ENCODE results near the gene ZMYND12. TPM values are rescaled to one million over a fixed set of nuclear protein-coding genes. Genes with fewer than 3 reads are reported as not detected.

Gene ZMYND12
- total and polyA plus RNA-seq, 10 donors, result 0.46 to 4.3 (median 1.3) TPM; not detected in 1

DNA sequence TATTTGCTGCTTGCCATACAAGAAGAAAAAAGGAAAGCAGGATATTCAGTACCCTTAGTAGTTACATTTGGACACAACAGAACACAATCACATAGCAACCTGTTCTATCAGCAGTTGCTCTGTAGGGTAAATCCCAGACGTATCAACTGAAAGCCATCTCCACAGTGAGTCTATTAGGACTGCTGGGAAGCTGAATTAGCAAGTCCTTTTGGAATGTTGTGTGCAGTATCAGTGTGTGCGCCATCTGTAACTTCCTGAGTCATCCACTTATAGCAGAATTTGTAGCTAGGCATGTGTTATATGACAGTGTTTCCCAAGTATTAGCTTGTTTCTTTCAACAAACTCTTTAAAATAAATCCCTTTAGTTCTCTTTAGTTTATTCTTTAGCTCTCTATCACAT, 28.6 kb upstream of the ZMYND12 start:
- H3K27ac ChIP-seq, result no peak overlapping the region
- no peaks in the 10 kb centered on the region for H3K4me1 ChIP-seq
- no peak overlapping the region for H3K4me3 ChIP-seq
- DNase-seq, result no peak
- 85 to 93% (median 92%) methylated on average over 2 of the region's 2 CpGs for WGBS, 5 donors
- no peak for TF ChIP-seq POLR2A (IDR thresholded peaks at IDR 0.05)
- TF ChIP-seq POLR2AphosphoS5 (IDR thresholded peaks at IDR 0.05), result no peak
- TF ChIP-seq, protein P1, sequence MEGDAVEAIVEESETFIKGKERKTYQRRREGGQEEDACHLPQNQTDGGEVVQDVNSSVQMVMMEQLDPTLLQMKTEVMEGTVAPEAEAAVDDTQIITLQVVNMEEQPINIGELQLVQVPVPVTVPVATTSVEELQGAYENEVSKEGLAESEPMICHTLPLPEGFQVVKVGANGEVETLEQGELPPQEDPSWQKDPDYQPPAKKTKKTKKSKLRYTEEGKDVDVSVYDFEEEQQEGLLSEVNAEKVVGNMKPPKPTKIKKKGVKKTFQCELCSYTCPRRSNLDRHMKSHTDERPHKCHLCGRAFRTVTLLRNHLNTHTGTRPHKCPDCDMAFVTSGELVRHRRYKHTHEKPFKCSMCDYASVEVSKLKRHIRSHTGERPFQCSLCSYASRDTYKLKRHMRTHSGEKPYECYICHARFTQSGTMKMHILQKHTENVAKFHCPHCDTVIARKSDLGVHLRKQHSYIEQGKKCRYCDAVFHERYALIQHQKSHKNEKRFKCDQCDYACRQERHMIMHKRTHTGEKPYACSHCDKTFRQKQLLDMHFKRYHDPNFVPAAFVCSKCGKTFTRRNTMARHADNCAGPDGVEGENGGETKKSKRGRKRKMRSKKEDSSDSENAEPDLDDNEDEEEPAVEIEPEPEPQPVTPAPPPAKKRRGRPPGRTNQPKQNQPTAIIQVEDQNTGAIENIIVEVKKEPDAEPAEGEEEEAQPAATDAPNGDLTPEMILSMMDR (IDR thresholded peaks at IDR 0.05 in 8 of 11, conservative IDR thresholded peaks at IDR 0.05 in 3 of 11), result no peak
- intact Hi-C loops (cut with DNase I; ENCODE audit: low total_unique reads), result no loop called here
- H3K36me3 ChIP-seq, result peaks cover 0 to 34% (median 6%) of the 10 kb centered on the region in 6 donors
- H3K9me3 ChIP-seq, result no peaks in the 10 kb centered on the region
- H3K27me3 ChIP-seq (replicated peaks in 1 of 7), result no peaks in the 10 kb centered on the region

DNA sequence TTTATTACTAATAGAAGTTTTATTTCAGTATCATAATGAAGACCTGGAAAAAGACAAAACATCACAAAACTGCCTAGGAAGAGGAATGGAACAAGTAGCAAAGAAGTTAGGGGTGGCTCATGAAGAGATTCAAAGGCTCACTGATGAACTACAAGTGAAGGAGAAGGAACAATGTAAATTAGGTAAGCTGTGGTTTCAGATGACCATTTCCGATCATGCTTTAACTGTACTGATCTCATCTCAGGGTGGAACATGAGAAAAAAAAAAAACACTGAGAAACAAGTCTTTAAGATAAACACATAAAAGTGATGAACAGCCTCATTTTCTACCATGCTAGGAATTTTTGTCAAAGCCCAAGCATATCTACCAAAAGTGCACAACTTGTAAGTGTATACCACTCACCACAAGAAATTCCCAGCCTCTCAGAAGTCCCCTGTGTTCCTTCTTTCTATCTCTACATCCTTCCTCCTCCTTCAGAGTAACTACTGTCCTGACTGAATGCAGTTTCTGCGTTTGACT, 26.9 kb upstream of the ZMYND12 start:
- intact Hi-C loops (cut with DNase I; ENCODE audit: low total_unique reads), result no loop called here
- no peak overlapping the region for H3K4me3 ChIP-seq
- H3K36me3 ChIP-seq, result peaks cover 0 to 34% (median 6%) of the 10 kb centered on the region in 6 donors
- H3K4me1 ChIP-seq, result no peaks in the 10 kb centered on the region
- H3K27me3 ChIP-seq (replicated peaks in 1 of 7), result no peaks in the 10 kb centered on the region
- no peaks in the 10 kb centered on the region for H3K9me3 ChIP-seq
- TF ChIP-seq, protein P1 (IDR thresholded peaks at IDR 0.05 in 8 of 11, conservative IDR thresholded peaks at IDR 0.05 in 3 of 11), result no peak
- TF ChIP-seq POLR2AphosphoS5 (IDR thresholded peaks at IDR 0.05) (no peak), POLR2A (IDR thresholded peaks at IDR 0.05) (no peak)
- no peak overlapping the region for H3K27ac ChIP-seq
- 68 to 92% (median 81%) methylated on average over 2 of the region's 2 CpGs for WGBS, 5 donors
- DNase-seq, result no peak

DNA sequence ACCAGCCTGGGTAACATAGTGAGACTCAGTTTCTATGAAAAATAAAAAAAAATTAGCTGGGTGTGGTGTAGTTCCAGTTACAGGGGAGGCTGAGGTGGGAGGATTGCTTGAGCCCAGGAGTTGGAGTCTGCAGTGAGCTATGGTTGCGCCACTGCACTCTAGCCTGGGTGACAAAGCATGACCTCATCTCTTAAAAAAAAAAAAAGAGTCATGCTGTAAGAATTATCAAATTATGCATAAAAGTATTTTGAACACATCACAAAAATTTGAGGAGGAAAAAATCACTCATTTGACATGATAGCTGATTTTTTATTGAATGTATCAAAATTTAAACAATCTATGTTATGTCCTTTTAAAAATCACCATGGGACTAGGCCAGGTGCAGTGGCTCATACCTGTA, 25.1 kb upstream of the ZMYND12 start:
- peaks cover 0 to 34% (median 6%) of the 10 kb centered on the region in 6 donors for H3K36me3 ChIP-seq
- no peaks in the 10 kb centered on the region for H3K27me3 ChIP-seq (replicated peaks in 1 of 7)
- H3K9me3 ChIP-seq, result no peaks in the 10 kb centered on the region
- no peak for TF ChIP-seq POLR2A (IDR thresholded peaks at IDR 0.05)
- no peak for TF ChIP-seq POLR2AphosphoS5 (IDR thresholded peaks at IDR 0.05)
- TF ChIP-seq, protein P1 (IDR thresholded peaks at IDR 0.05 in 8 of 11, conservative IDR thresholded peaks at IDR 0.05 in 3 of 11), result no peak
- no peak overlapping the region for H3K27ac ChIP-seq
- DNase-seq, result no peak
- no peak overlapping the region for H3K4me3 ChIP-seq
- H3K4me1 ChIP-seq, result no peaks in the 10 kb centered on the region
- 95 to 100% (median 97%) methylated on average over 1 of the region's 1 CpG for WGBS, 5 donors
- intact Hi-C loops (cut with DNase I; ENCODE audit: low total_unique reads), result no loop called here

DNA sequence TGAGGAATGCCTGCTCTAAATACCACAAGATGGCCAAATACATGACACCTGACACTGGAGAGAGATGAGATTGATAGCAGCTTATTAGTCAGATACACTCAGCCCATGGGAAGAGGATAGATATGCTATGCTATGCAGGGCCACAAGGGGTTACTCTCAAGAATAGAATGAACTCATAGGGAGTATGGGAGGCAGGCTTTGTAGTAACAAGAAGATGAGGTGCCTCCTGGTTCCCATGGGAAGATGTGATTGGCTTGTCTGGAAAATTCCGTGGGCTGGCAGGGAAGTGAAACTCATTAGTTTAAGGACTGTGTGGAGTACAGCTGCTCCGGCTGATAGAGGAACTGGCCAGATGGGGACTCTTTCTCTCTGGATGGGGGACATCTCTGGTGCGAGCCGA, 23.8 kb upstream of the ZMYND12 start:
- no peak for DNase-seq
- TF ChIP-seq, protein P1 (IDR thresholded peaks at IDR 0.05 in 8 of 11, conservative IDR thresholded peaks at IDR 0.05 in 3 of 11), result no peak
- TF ChIP-seq POLR2A (IDR thresholded peaks at IDR 0.05) (no peak), POLR2AphosphoS5 (IDR thresholded peaks at IDR 0.05) (no peak)

More for the DNA sequence above, 23.8 kb upstream of the ZMYND12 start:
- Histone ChIP-seq H3K27ac (no peak overlapping the region), H3K4me1 (no peaks in the 10 kb centered on the region), H3K4me3 (no peak overlapping the region), H3K36me3 (peaks cover 0 to 34% (median 6%) of the 10 kb centered on the region in 6 donors), H3K27me3 (replicated peaks in 1 of 7) (no peaks in the 10 kb centered on the region), H3K9me3 (no peaks in the 10 kb centered on the region)
- intact Hi-C loops (cut with DNase I; ENCODE audit: low total_unique reads), result no loop called here
- 44 to 68% (median 66%) methylated on average over 4 of the region's 4 CpGs for WGBS, 5 donors

Measured in spleen (tissue), 11 donors.